GM12891 (cell line): ENCODE results near the gene ZNF222.

Experiments
- POLR2A ChIP-seq: IDR thresholded peaks from 2 replicates; pipeline ENCODE4 v1.6.1; 2011; ENCODE audit warnings: low read depth, low read length, control low read depth
- POLR2AphosphoS5 ChIP-seq: IDR thresholded peaks from 2 replicates; pipeline ENCODE4 v1.6.1; 2011; ENCODE audit warnings: low read depth, low read length, control low read depth

DNA sequence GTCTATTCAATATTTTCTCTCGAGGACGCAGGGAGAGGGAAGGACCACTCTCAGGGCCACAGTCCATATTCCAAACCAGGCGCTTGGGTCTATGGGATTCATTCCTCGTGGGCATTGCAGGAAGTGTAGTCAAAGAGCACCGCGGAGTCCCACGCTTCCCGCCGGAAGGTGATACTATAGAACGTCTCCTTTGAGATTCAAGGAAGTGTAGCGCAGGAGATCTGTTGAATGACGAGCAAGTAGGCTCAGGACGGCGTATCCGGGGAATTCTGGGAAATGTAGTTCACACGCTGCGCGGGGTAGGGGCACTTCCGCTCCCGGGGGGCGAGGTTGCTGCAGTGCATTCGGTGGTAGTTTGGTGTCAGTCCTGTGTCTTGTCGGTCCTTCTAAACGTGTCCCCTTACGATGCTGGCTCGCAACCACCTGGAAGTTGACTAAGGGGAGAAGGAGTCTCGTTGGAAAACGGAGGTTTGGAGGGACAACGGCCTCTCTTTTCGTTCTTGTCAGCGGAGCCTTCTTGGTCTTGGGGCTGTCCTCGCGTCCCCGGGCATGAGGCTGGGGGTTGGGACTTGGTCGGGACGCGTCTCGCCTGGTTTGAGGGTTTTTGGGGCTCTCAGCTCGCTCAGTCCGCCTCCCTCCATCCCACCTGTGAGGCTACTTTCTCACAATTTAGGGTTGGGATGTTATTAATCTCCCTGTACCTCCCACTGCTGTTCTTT, 46.8 kb downstream of the ZNF222 start, which contains the start of gene ZNF284:
- TF ChIP-seq POLR2A = no peak
- no peak for TF ChIP-seq POLR2AphosphoS5
